Fibroblast of lung (primary cell): ENCODE results near the gene PATJ. TPM values are rescaled to one million over a fixed set of nuclear protein-coding genes. Genes with fewer than 3 reads are reported as not detected.

ENCODE experiments used
- DNase-seq, 2 donors: peaks; one replicate each; pipeline versions ENCODE4 v3.0.0 to v3.0.0-alpha.2; 2010; ENCODE audit warnings: low read depth in 2 of 2
- H2AFZ ChIP-seq: 2 replicates; pipeline ENCODE4 v1.5.1; 2012; ENCODE audit warnings: low read length, control low read depth, inconsistent platforms
- H3K27ac ChIP-seq: 2 replicates; pipeline ENCODE4 v1.5.1; 2011; ENCODE audit warnings: low read length, control low read depth; ENCODE audit not compliant: insufficient read depth
- H3K27me3 ChIP-seq: 2 replicates; pipeline ENCODE4 v1.5.1; 2011; ENCODE audit warnings: mild to moderate bottlenecking, low read length; ENCODE audit not compliant: control insufficient read depth, insufficient read depth
- H3K36me3 ChIP-seq: 2 replicates; pipeline ENCODE4 v1.5.1; 2011; ENCODE audit warnings: low read length; ENCODE audit not compliant: control insufficient read depth, insufficient read depth
- H3K4me1 ChIP-seq: 2 replicates; pipeline ENCODE4 v1.5.1; 2011; ENCODE audit warnings: low read length; ENCODE audit not compliant: control insufficient read depth, insufficient read depth; ENCODE audit errors: extremely low read depth
- H3K4me2 ChIP-seq: 2 replicates; pipeline ENCODE4 v1.5.1; 2011; ENCODE audit warnings: low read length, control low read depth; ENCODE audit not compliant: insufficient read depth; ENCODE audit errors: extremely low read depth
- H3K4me3 ChIP-seq, 4 experiments: fragments of 200-600 bp in 1 of 4; sonication (generic) in 1 of 4; replicated peaks in 1 of 4; 2 replicates each; pipeline ENCODE4 v1.5.1; 2011 to 2016; ENCODE audit warnings: low read length in 4 of 4, low read depth in 3 of 4, mild to moderate bottlenecking in 3 of 4, control low read depth in 2 of 4, inconsistent platforms in 1 of 4, mixed read lengths in 1 of 4; ENCODE audit not compliant: insufficient read depth in 1 of 4; ENCODE audit errors: control extremely low read depth in 1 of 4
- H3K79me2 ChIP-seq: 2 replicates; pipeline ENCODE4 v1.5.1; 2012; ENCODE audit warnings: mild to moderate bottlenecking, low read length, inconsistent platforms; ENCODE audit not compliant: control insufficient read depth, insufficient read depth
- H3K9ac ChIP-seq: 2 replicates; pipeline ENCODE4 v1.5.1; 2011; ENCODE audit warnings: mild to moderate bottlenecking, low read length, control low read depth; ENCODE audit not compliant: insufficient read depth
- H3K9me3 ChIP-seq: 2 replicates; pipeline ENCODE4 v1.5.1; 2012; ENCODE audit warnings: low read depth, low read length; ENCODE audit not compliant: control insufficient read depth, insufficient read depth
- H4K20me1 ChIP-seq: 2 replicates; pipeline ENCODE4 v1.5.1; 2011; ENCODE audit warnings: low read length; ENCODE audit not compliant: control insufficient read depth, insufficient read depth; ENCODE audit errors: extremely low read depth
- EZH2 ChIP-seq: IDR thresholded peaks from 2 replicates; pipeline ENCODE4 v1.5.1; 2012; ENCODE audit warnings: low read length, control low read depth, mild to moderate bottlenecking; ENCODE audit errors: missing control alignments
- polyA plus RNA-seq, 2 donors: library from polyadenylated mRNA; depleted of rRNA in 1 of 2; stranded (reverse) in 1 of 2; unstranded in 1 of 2; fragments of >200 nt; gene quantifications; 2 replicates each; pipeline ENCODE4 v1.2.1, GENCODE V29; 2011 to 2012; ENCODE audit warnings: missing spikeins in 1 of 2
- total RNA-seq: library from RNA; depleted of rRNA; stranded (reverse); fragments of >200 nt; gene quantifications from 2 replicates; pipeline ENCODE4 v1.2.1, GENCODE V29; 2014
- TF ChIP-seq, protein P1 (sequence below), 2 donors: IDR thresholded peaks in 1 of 2; conservative IDR thresholded peaks in 1 of 2; 1 replicate in 1 of 2; 2 replicates in 1 of 2; pipeline ENCODE4 v1.5.1; 2011 to 2012; ENCODE audit warnings: low read length in 2 of 2, control low read depth in 1 of 2, inconsistent platforms in 1 of 2, low read depth in 1 of 2, mild to moderate bottlenecking in 1 of 2

Gene PATJ
- total and polyA plus RNA-seq, 2 donors (not counting 1 experiment from before 2014, with no cell fraction given): 2.5 to 12.4 TPM

DNA sequence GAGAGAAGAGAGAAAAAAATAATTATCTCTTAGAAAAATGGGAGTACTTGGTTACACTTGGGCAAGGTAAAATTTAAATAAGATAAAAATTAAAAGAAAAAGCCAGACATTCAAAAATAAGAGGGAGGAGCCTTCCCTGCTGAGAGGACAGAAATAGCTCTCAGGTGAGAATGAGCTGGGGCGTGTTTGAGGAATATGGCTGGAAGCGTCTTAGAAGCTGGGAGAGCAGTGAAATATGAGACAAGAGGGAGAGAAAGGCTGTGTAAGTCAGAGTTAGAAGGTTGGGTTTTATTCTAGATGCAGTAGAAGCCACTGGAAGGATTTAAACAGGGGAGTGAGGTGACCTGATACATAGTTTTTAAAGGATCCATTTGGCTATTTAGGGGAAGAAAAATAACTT is 298.2 kb downstream of the PATJ start:
- H3K4me1 ChIP-seq: no peaks in the 10 kb centered on the region
- no peaks in the 10 kb centered on the region for H4K20me1 ChIP-seq
- no peak for TF ChIP-seq EZH2
- TF ChIP-seq, protein P1, sequence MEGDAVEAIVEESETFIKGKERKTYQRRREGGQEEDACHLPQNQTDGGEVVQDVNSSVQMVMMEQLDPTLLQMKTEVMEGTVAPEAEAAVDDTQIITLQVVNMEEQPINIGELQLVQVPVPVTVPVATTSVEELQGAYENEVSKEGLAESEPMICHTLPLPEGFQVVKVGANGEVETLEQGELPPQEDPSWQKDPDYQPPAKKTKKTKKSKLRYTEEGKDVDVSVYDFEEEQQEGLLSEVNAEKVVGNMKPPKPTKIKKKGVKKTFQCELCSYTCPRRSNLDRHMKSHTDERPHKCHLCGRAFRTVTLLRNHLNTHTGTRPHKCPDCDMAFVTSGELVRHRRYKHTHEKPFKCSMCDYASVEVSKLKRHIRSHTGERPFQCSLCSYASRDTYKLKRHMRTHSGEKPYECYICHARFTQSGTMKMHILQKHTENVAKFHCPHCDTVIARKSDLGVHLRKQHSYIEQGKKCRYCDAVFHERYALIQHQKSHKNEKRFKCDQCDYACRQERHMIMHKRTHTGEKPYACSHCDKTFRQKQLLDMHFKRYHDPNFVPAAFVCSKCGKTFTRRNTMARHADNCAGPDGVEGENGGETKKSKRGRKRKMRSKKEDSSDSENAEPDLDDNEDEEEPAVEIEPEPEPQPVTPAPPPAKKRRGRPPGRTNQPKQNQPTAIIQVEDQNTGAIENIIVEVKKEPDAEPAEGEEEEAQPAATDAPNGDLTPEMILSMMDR (conservative IDR thresholded peaks at IDR 0.05 in 1 of 2, IDR thresholded peaks at IDR 0.05 in 1 of 2; ENCODE audit: low read depth in 1 of 2, low read length in 2 of 2): no peak
- no peak overlapping the region for H3K27ac ChIP-seq
- no peak for DNase-seq
- no peaks in the 10 kb centered on the region for H3K36me3 ChIP-seq
- H2AFZ ChIP-seq: no peak overlapping the region
- H3K9me3 ChIP-seq: no peaks in the 10 kb centered on the region
- no peak overlapping the region for H3K9ac ChIP-seq
- H3K27me3 ChIP-seq: no peaks in the 10 kb centered on the region
- no peak overlapping the region for H3K4me2 ChIP-seq
- no peak overlapping the region for H3K4me3 ChIP-seq
- no peaks in the 10 kb centered on the region for H3K79me2 ChIP-seq

DNA sequence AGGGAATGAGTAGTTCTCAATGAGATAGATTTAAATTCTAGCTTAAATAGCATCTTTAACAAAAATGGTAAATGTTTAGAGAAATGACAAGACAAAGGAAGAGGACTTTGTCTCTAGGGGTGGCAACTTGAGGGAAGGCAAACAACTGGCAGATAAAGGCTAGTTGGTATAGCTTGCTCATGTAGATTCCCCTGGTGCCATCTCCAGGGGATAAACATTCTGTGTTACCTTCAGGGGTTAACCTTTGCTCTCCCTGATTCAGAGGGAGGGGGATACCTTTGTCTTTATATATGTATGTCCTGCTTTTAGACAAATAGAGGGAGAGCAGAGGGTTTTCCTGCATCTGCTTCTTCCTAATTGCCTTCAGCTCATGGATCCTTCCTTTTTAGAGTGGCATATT is 298.7 kb downstream of the PATJ start:
- Histone ChIP-seq H3K79me2 (no peaks in the 10 kb centered on the region), H3K4me3 (no peak overlapping the region), H4K20me1 (no peaks in the 10 kb centered on the region), H3K27me3 (no peaks in the 10 kb centered on the region), H3K36me3 (no peaks in the 10 kb centered on the region), H3K4me2 (no peak overlapping the region), H3K9me3 (no peaks in the 10 kb centered on the region), H3K9ac (no peak overlapping the region), H3K4me1 (no peaks in the 10 kb centered on the region), H3K27ac (no peak overlapping the region), H2AFZ (no peak overlapping the region)
- DNase-seq: no peak
- TF ChIP-seq, protein P1 (conservative IDR thresholded peaks at IDR 0.05 in 1 of 2, IDR thresholded peaks at IDR 0.05 in 1 of 2; ENCODE audit: low read depth in 1 of 2, low read length in 2 of 2): no peak
- no peak for TF ChIP-seq EZH2

DNA sequence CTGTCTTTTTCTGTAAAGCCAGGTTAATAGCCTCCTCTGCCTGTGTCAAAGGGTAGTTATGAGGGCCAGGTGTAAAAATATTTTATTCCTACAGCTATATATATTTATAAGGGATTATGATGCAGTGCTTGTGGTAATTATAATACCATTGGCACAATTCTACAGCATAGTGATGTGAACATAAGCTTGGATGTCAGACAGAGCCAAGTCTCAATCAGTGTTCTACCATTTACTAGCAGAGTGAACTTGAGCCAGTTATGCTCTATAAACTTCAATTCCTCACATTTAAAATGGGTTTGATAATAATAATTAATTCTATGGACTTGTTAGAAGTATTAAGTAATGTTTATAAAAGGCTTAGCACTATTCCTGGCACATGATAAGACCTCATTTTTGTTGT is 300.9 kb downstream of the PATJ start:
- no peaks in the 10 kb centered on the region for H4K20me1 ChIP-seq
- H2AFZ ChIP-seq: no peak overlapping the region
- no peaks in the 10 kb centered on the region for H3K79me2 ChIP-seq
- H3K9me3 ChIP-seq: no peaks in the 10 kb centered on the region
- TF ChIP-seq EZH2: no peak
- H3K36me3 ChIP-seq: no peaks in the 10 kb centered on the region
- no peak overlapping the region for H3K4me3 ChIP-seq
- no peak overlapping the region for H3K9ac ChIP-seq
- H3K27ac ChIP-seq: no peak overlapping the region
- H3K4me2 ChIP-seq: no peak overlapping the region
- no peaks in the 10 kb centered on the region for H3K4me1 ChIP-seq
- DNase-seq: no peak
- H3K27me3 ChIP-seq: no peaks in the 10 kb centered on the region
